K562 (cell line): ENCODE data around the gene PRICKLE4. TPM values are rescaled to one million over a fixed set of nuclear protein-coding genes. Genes with fewer than 3 reads are reported as not detected.
A peak's percentile ranks its signal among the peaks of the same experiment; 100 is the strongest.

ENCODE experiments used
- BRCA1 ChIP-seq, 2 experiments: fragments of 450-650 bp in 1 of 2; sonication (generic) in 1 of 2; formaldehyde crosslinking in 1 of 2; IDR thresholded peaks; 2 replicates each; pipeline versions ENCODE4 v1.5.0 to v1.6.1; 2017 to 2020; ENCODE audit warnings: mild to moderate bottlenecking in 1 of 2, missing genetic modification reagents in 1 of 2
- FOXP1 ChIP-seq: sonication (generic); formaldehyde crosslinking; IDR thresholded peaks from 2 replicates; pipeline ENCODE4 v1.8.0; 2022; ENCODE audit warnings: mild to moderate bottlenecking, missing genetic modification reagents
- GTF3C2 ChIP-seq: IDR thresholded peaks from 3 replicates; pipeline ENCODE4 v1.6.1; 2011; ENCODE audit warnings: borderline replicate concordance, mild to moderate bottlenecking, moderate library complexity; ENCODE audit not compliant: insufficient read length; ENCODE audit errors: extremely low read depth
- KDM1A ChIP-seq, 2 experiments: fragments of 450-650 bp; IDR thresholded peaks; 2 replicates each; pipeline ENCODE4 v1.6.1; 2016; ENCODE audit warnings: mild to moderate bottlenecking in 2 of 2
- MAZ ChIP-seq, 2 experiments: fragments of 450-650 bp in 1 of 2; sonication (generic) in 1 of 2; formaldehyde crosslinking; IDR thresholded peaks in 1 of 2; conservative IDR thresholded peaks in 1 of 2; 2 replicates each; pipeline versions ENCODE4 v1.4.0 to v1.5.0; 2020; ENCODE audit warnings: mild to moderate bottlenecking in 1 of 2, missing genetic modification reagents in 1 of 2
- MNT ChIP-seq, 2 experiments: fragments of 450-650 bp; conservative IDR thresholded peaks; 2 replicates each; pipeline ENCODE4 v1.6.1; 2017; ENCODE audit warnings: mild to moderate bottlenecking in 2 of 2, moderate library complexity in 2 of 2
- MTA1 ChIP-seq: fragments of 450-650 bp; IDR thresholded peaks from 2 replicates; pipeline ENCODE4 v1.6.1; 2017; ENCODE audit warnings: borderline replicate concordance
- MTA2 ChIP-seq: fragments of 450-650 bp; IDR thresholded peaks from 2 replicates; pipeline ENCODE4 v1.6.1; 2016; ENCODE audit warnings: low read depth
- NFRKB ChIP-seq: fragments of 450-650 bp; IDR thresholded peaks from 2 replicates; pipeline ENCODE4 v1.6.1; 2016; ENCODE audit warnings: low read depth
- RERE ChIP-seq: sonication (generic); formaldehyde crosslinking; IDR thresholded peaks from 2 replicates; pipeline ENCODE4 v1.8.0; 2023; ENCODE audit warnings: missing genetic modification reagents, mild to moderate bottlenecking, borderline replicate concordance
- SMARCA4 ChIP-seq: fragments of 450-650 bp; IDR thresholded peaks from 2 replicates; pipeline ENCODE4 v1.6.1; 2016
- SMARCE1 ChIP-seq: fragments of 450-650 bp; IDR thresholded peaks from 2 replicates; pipeline ENCODE4 v1.7.1; 2016; ENCODE audit warnings: mild to moderate bottlenecking
- ZNF143 ChIP-seq: sonication (generic); formaldehyde crosslinking; IDR thresholded peaks from 2 replicates; pipeline ENCODE4 v1.9.0; 2022; ENCODE audit warnings: mild to moderate bottlenecking, missing genetic modification reagents
- ZNF280B ChIP-seq: fragments of 250-450 bp; sonication (Bioruptor Pico); IDR thresholded peaks from 2 replicates; pipeline ENCODE4 v1.5.1; 2021; ENCODE audit warnings: mild to moderate bottlenecking
- ZNF444 ChIP-seq: fragments of 250-450 bp; sonication (Bioruptor Pico); IDR thresholded peaks from 2 replicates; pipeline ENCODE4 v1.4.0; 2020; ENCODE audit warnings: mild to moderate bottlenecking, moderate library complexity
- polyA plus RNA-seq, 8 experiments: library from polyadenylated mRNA; depleted of rRNA in 4 of 8; stranded (reverse) in 5 of 8; unstranded in 3 of 8; fragments of >200 nt; fragmentation: Nextera tagmentation in 2 of 8; fragmentation: Illumina TruSeq in 1 of 8; extraction: Ambion mirVana in 2 of 8; extraction: Trizol in 1 of 8; gene quantifications; 2 replicates each; pipeline versions ENCODE4 v1.2.1 to v1.2.3, GENCODE V29; 2011 to 2014; ENCODE audit warnings: inconsistent platforms in 1 of 8, missing spikeins in 1 of 8
- total RNA-seq, 7 experiments: library from RNA; depleted of rRNA in 6 of 7; stranded (reverse); fragments of >200 nt in 6 of 7; fragmentation: Illumina TruSeq in 2 of 7; extraction: Trizol in 2 of 7; gene quantifications; 2 replicates each; pipeline versions ENCODE4 v1.2.1 to v1.2.3, GENCODE V29; 2011 to 2021; ENCODE audit warnings: low replicate concordance in 1 of 7

PRICKLE4 gene
- total and polyA plus RNA-seq, 9 of the 15 experiments (the other 6 are each of a cell fraction or from before 2014, with no cell fraction given): 0.20 to 0.32 (median 0.27) TPM; not detected in 6

GRCh38 chr6:41747256-41748101, 33.1 kb upstream of the PRICKLE4 start, which contains the start of gene PGC (continued):
- TF ChIP-seq ZNF444 (CRISPR knock-in tag): no peak
- TF ChIP-seq MTA2: peak; percentile 72
- no peak for TF ChIP-seq MNT (conservative IDR thresholded peaks at IDR 0.05)
- no peak for TF ChIP-seq NFRKB
- TF ChIP-seq GTF3C2: no peak
- TF ChIP-seq ZNF143 (CRISPR knock-in tag): 0 out of 2 replicates have a peak, but pooled peaks have one; percentile 30
- no peak for TF ChIP-seq KDM1A (IDR thresholded peaks at IDR 0.05)
- no peak for TF ChIP-seq ZNF280B
- 0 out of 2 replicates have a peak, but pooled peaks have one; percentile 53 for TF ChIP-seq FOXP1 (CRISPR knock-in tag)
- TF ChIP-seq MAZ (CRISPR knock-in tag; conservative IDR thresholded peaks at IDR 0.05 in 1 of 2, IDR thresholded peaks at IDR 0.05 in 1 of 2): 0 out of 4 replicates have a peak, but pooled peaks of 1 of the 2 experiments have one; percentile 32
- TF ChIP-seq SMARCE1: peak; percentile 75; the same call in 1 of the 2 replicates
- TF ChIP-seq SMARCA4: peak; percentile 80; the same call in 1 of the 2 replicates
- TF ChIP-seq RERE (CRISPR knock-in tag): no peak
- TF ChIP-seq MTA1: peak; percentile 58; the same call in 1 of the 2 replicates
- TF ChIP-seq BRCA1 (IDR thresholded peaks at IDR 0.05): no peak
- TF ChIP-seq BRCA1 (CRISPR knock-in tag; IDR thresholded peaks at IDR 0.05): no peak
